B cell (primary cell): Measurements from ENCODE around the gene SSR3. TPM values are rescaled to one million over a fixed set of nuclear protein-coding genes. Genes with fewer than 3 reads are reported as not detected.

Experiments used
- ATAC-seq: fragments of 200-7000 bp; cut with Tn5 transposase; one replicate; pipeline ENCODE4 v1.10.0; 2021; ENCODE audit warnings: low read depth, mild to moderate bottlenecking, moderate number of reproducible peaks, moderate library complexity
- CTCF ChIA-PET: fragments of 350-600 bp; sonication (Branson Sonifier 250); formaldehyde crosslinking; loops from one replicate; lab custom pipeline; 2021; ENCODE audit warnings: antibody characterized with exemption, inconsistent platforms; lab: Charles Lee
- POLR2A ChIA-PET: fragments of 350-600 bp; sonication (Branson Sonifier 250); formaldehyde crosslinking; loops from one replicate; lab custom pipeline; 2021; ENCODE audit warnings: antibody characterized with exemption; lab: Charles Lee
- DNase-seq: peaks from one replicate; pipeline ENCODE4 v3.0.0; 2013
- H2AFZ ChIP-seq: 2 replicates; pipeline ENCODE4 v1.6.1; 2012; ENCODE audit warnings: mild to moderate bottlenecking, low read depth, low read length; ENCODE audit not compliant: insufficient read depth, poor library complexity, severe bottlenecking
- H3K27ac ChIP-seq, 2 donors: 1 replicate in 1 of 2; 2 replicates in 1 of 2; pipeline ENCODE4 v1.5.1; 2012 to 2013; ENCODE audit warnings: low read length in 2 of 2, mild to moderate bottlenecking in 2 of 2, moderate library complexity in 1 of 2
- H3K27me3 ChIP-seq, 4 experiments: fragments of 200-600 bp in 1 of 4; sonication (generic) in 1 of 4; replicated peaks in 1 of 4; 1 replicate in 2 of 4; 2 replicates in 2 of 4; pipeline versions ENCODE4 v1.6.1 to v1.7.0; 2013 to 2016; ENCODE audit warnings: low read length in 3 of 4, mild to moderate bottlenecking in 2 of 4, mixed read lengths in 1 of 4, moderate library complexity in 1 of 4; ENCODE audit not compliant: insufficient read depth in 4 of 4, control insufficient read depth in 3 of 4; ENCODE audit errors: control extremely low read depth in 1 of 4
- H3K36me3 ChIP-seq, 2 experiments: replicated peaks in 1 of 2; 1 replicate in 1 of 2; 2 replicates in 1 of 2; pipeline versions ENCODE4 v1.6.1 to v1.7.1; 2013; ENCODE audit warnings: low read length in 1 of 2; ENCODE audit not compliant: insufficient read depth in 2 of 2, control insufficient read depth in 1 of 2; ENCODE audit errors: control extremely low read depth in 1 of 2, extremely low read depth in 1 of 2
- H3K4me1 ChIP-seq, 2 donors: fragments of 200-600 bp in 1 of 2; sonication (generic) in 1 of 2; 1 replicate in 1 of 2; 2 replicates in 1 of 2; pipeline versions ENCODE4 v1.5.1 to v1.6.1; 2013 to 2017; ENCODE audit warnings: low read length in 2 of 2; ENCODE audit not compliant: control insufficient read depth in 2 of 2, insufficient read depth in 2 of 2
- H3K4me2 ChIP-seq: replicated peaks from 2 replicates; pipeline ENCODE3; 2012; ENCODE audit warnings: mild to moderate bottlenecking, low read depth, low read length; ENCODE audit not compliant: poor library complexity, severe bottlenecking
- H3K4me3 ChIP-seq, 5 experiments: fragments of 200-600 bp in 1 of 5; sonication (generic) in 1 of 5; 1 replicate in 3 of 5; 2 replicates in 2 of 5; pipeline versions ENCODE4 v1.5.1 to v1.7.0; 2011 to 2016; ENCODE audit warnings: low read length in 4 of 5, mild to moderate bottlenecking in 4 of 5, low read depth in 2 of 5, control low read depth in 1 of 5, moderate library complexity in 1 of 5; ENCODE audit not compliant: insufficient read depth in 1 of 5; ENCODE audit errors: control extremely low read depth in 1 of 5, extremely low read depth in 1 of 5
- H3K79me2 ChIP-seq: fragments of 200-600 bp; sonication (generic); one replicate; pipeline ENCODE4 v1.6.0; 2016; ENCODE audit warnings: low read length; ENCODE audit not compliant: control insufficient read depth, insufficient read depth
- H3K9ac ChIP-seq: fragments of 200-600 bp; sonication (generic); 2 replicates; pipeline ENCODE4 v1.6.1; 2017; ENCODE audit warnings: mild to moderate bottlenecking, low read length, moderate library complexity
- H3K9me3 ChIP-seq, 3 donors: one replicate each; pipeline versions ENCODE4 v1.6.1 to v1.7.1; 2013; ENCODE audit warnings: low read length in 2 of 3; ENCODE audit not compliant: control insufficient read depth in 2 of 3, insufficient read depth in 1 of 3; ENCODE audit errors: control extremely low read depth in 1 of 3
- H4K20me1 ChIP-seq: 2 replicates; pipeline ENCODE4 v1.6.0; 2012; ENCODE audit warnings: mild to moderate bottlenecking, low read length; ENCODE audit not compliant: insufficient read depth, control insufficient read depth, poor library complexity, severe bottlenecking
- H3K27ac Mint-ChIP-seq: one replicate; pipeline ENCODE4 v1.8.0; 2021; ENCODE audit warnings: mixed read lengths
- H3K27me3 Mint-ChIP-seq: one replicate; pipeline ENCODE4 v1.8.0; 2021; ENCODE audit warnings: mixed read lengths
- H3K4me1 Mint-ChIP-seq: one replicate; pipeline ENCODE4 v1.8.0; 2021; ENCODE audit warnings: mixed read lengths
- H3K4me3 Mint-ChIP-seq: one replicate; pipeline ENCODE4 v1.8.0; 2021; ENCODE audit warnings: mixed read lengths
- H3K9me3 Mint-ChIP-seq: one replicate; pipeline ENCODE4 v1.8.0; 2022; ENCODE audit warnings: mixed read lengths; ENCODE audit not compliant: insufficient read depth
- CTCF ChIP-seq: fragments of 200-600 bp; IDR thresholded peaks from one replicate; pipeline ENCODE4 v1.8.0; 2022; ENCODE audit warnings: antibody characterized with exemption, mild to moderate bottlenecking
- EZH2 ChIP-seq: IDR thresholded peaks from 2 replicates; pipeline ENCODE4 v1.6.1; 2012; ENCODE audit warnings: borderline replicate concordance, low read depth, mild to moderate bottlenecking, moderate library complexity, low read length; ENCODE audit not compliant: insufficient read depth, poor library complexity, severe bottlenecking
- WGBS: methylation state at CpG from one replicate; pipeline ENCODE4 v1.1.5; 2013; ENCODE audit warnings: missing lambda C conversion rate; ENCODE audit not compliant: insufficient coverage; 5-methylcytosine and 5-hydroxymethylcytosine counted together
- intact Hi-C: fragments of 100-400 bp; cut with micrococcal nuclease; formaldehyde crosslinking; loops from one replicate; pipeline ENCODE4 v1.10.0; 2022
- polyA plus RNA-seq: library from polyadenylated mRNA; depleted of rRNA; stranded (reverse); fragments of >200 nt; gene quantifications from 2 replicates; pipeline ENCODE4 v1.2.3, GENCODE V29; 2012
- total RNA-seq, 2 donors: library from RNA; stranded (reverse); fragments of 120-200 nt in 1 of 2; gene quantifications; 1 replicate in 1 of 2; 2 replicates in 1 of 2; pipeline versions ENCODE4 v1.2.3 to v1.2.4, GENCODE V29; 2013 to 2022

Gene SSR3
- total and polyA plus RNA-seq, 2 donors (not counting 1 experiment from before 2014, with no cell fraction given): 17.5 to 69.2 TPM

GRCh38 chr3:156498307-156498706 lies 56.6 kb downstream of the SSR3 start:
- ChIA-PET CTCF (no interaction called here), POLR2A (no interaction called here)
- H3K9ac ChIP-seq: no peak overlapping the region
- H3K4me2 ChIP-seq: no peak overlapping the region
- WGBS: no CpG with 5 or more reads among the region's 5 CpGs
- peaks cover 0 to 4% (median 0%) of the 10 kb centered on the region in 4 experiments for H3K27me3 ChIP-seq
- intact Hi-C loops: no loop called here
- peaks cover 0 to 2% (median 0%) of the 10 kb centered on the region in 3 donors for H3K9me3 ChIP-seq
- no peak for DNase-seq
- TF ChIP-seq CTCF (no peak), EZH2 (no peak)
- peaks cover 10% of the 10 kb centered on the region for H3K27me3 Mint-ChIP-seq
- H3K4me1 ChIP-seq: no peaks in the 10 kb centered on the region
- H3K27ac Mint-ChIP-seq: no peak overlapping the region
- no peak overlapping the region for H3K4me3 Mint-ChIP-seq
- H3K4me3 ChIP-seq: no peak overlapping the region
- no peaks in the 10 kb centered on the region for H4K20me1 ChIP-seq
- H2AFZ ChIP-seq: no peak overlapping the region
- no peaks in the 10 kb centered on the region for H3K4me1 Mint-ChIP-seq
- peaks cover 3% of the 10 kb centered on the region for H3K9me3 Mint-ChIP-seq
- H3K36me3 ChIP-seq: no peaks in the 10 kb centered on the region
- H3K27ac ChIP-seq: no peak overlapping the region
- ATAC-seq: no peak
- no peaks in the 10 kb centered on the region for H3K79me2 ChIP-seq

DNA sequence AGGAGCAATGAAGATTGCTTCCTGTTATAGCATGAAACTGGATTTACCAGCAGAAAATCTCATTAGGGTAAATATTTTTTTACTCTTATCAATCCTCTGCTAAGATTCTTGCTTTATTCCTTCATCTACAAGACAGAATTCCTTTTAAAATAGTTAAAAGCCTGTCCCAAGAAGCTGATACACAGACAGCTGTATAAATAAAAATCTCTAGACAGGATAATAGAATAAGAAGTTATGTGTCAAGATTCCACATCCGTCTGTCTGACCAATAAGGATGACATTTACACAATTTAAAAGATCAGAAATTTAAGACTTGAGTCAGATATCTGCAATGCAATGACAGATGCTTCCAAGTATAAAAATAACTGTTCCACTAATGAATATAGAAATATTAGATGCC lies 57.6 kb downstream of the SSR3 start:
- no CpG with 5 or more reads among the region's 1 CpG for WGBS
- Histone ChIP-seq H3K79me2 (no peaks in the 10 kb centered on the region), H2AFZ (no peak overlapping the region), H4K20me1 (no peaks in the 10 kb centered on the region), H3K9ac (no peak overlapping the region), H3K4me3 (no peak overlapping the region), H3K36me3 (no peaks in the 10 kb centered on the region), H3K4me1 (no peaks in the 10 kb centered on the region), H3K27ac (no peak overlapping the region), H3K27me3 (peaks cover 0 to 4% (median 0%) of the 10 kb centered on the region in 4 experiments), H3K9me3 (peaks cover 0 to 2% (median 0%) of the 10 kb centered on the region in 3 donors), H3K4me2 (no peak overlapping the region)
- intact Hi-C loops: no loop called here
- POLR2A ChIA-PET: no interaction called here
- no peak overlapping the region for H3K4me3 Mint-ChIP-seq
- ATAC-seq: no peak
- DNase-seq: no peak
- no peaks in the 10 kb centered on the region for H3K4me1 Mint-ChIP-seq
- peaks cover 10% of the 10 kb centered on the region for H3K27me3 Mint-ChIP-seq
- no peak for TF ChIP-seq CTCF
- no peak for TF ChIP-seq EZH2
- H3K27ac Mint-ChIP-seq: no peak overlapping the region
- peaks cover 3% of the 10 kb centered on the region for H3K9me3 Mint-ChIP-seq
- CTCF ChIA-PET: interaction anchor here (0.9 kb wide), 1 partner anchor 22 kb away, joined by 3 read pairs; no protein-coding TSS in a partner anchor
